ENCODE measurements around the gene KNSTRN. TPM values are rescaled to one million over a fixed set of nuclear protein-coding genes. Genes with fewer than 3 reads are reported as not detected.

KNSTRN gene
- total and polyA plus RNA-seq, 2 of the 13 experiments (the other 11 are each of a cell fraction or from before 2014, with no cell fraction given), result 20.3 to 62.3 TPM

- TF ChIP-seq RARG (CRISPR knock-in tag; IDR thresholded peaks at IDR 0.05; ENCODE audit: low read depth), result no peak
- TF ChIP-seq NKX3-1 (CRISPR knock-in tag; IDR thresholded peaks at IDR 0.05), result peak; percentile 98
- TF ChIP-seq YEATS2 (CRISPR knock-in tag; IDR thresholded peaks at IDR 0.05; ENCODE audit: borderline replicate concordance), result peak; percentile 78; the same call in 1 of the 2 replicates
- peak; percentile 62; the same call in 1 of the 2 replicates for TF ChIP-seq ZNF33A (CRISPR knock-in tag; IDR thresholded peaks at IDR 0.05; ENCODE audit: borderline replicate concordance)
- peak; percentile 59; the same call in 1 of the 2 replicates for TF ChIP-seq TIGD3 (CRISPR knock-in tag; IDR thresholded peaks at IDR 0.05; ENCODE audit: borderline replicate concordance)
- TF ChIP-seq FOXO4 (CRISPR knock-in tag; conservative IDR thresholded peaks at IDR 0.05), result no peak
- TF ChIP-seq RFX5 (IDR thresholded peaks at IDR 0.05; ENCODE audit: low read depth, low read length), result no peak
- TF ChIP-seq CBFB (CRISPR knock-in tag; IDR thresholded peaks at IDR 0.05), result peak; percentile 70
- TF ChIP-seq SMARCE1 (IDR thresholded peaks at IDR 0.05; ENCODE audit: borderline replicate concordance), result no peak
- TF ChIP-seq MIER3 (CRISPR knock-in tag; IDR thresholded peaks at IDR 0.05; ENCODE audit: borderline replicate concordance), result no peak
- peak; percentile 96 for TF ChIP-seq FOXC1 (CRISPR knock-in tag; IDR thresholded peaks at IDR 0.05; ENCODE audit: borderline replicate concordance)
- TF ChIP-seq ZNF710 (CRISPR knock-in tag; IDR thresholded peaks at IDR 0.05; ENCODE audit: borderline replicate concordance), result 0 out of 2 replicates have a peak, but pooled peaks have one; percentile 32
- TF ChIP-seq RFXANK (CRISPR knock-in tag; IDR thresholded peaks at IDR 0.05), result 0 out of 2 replicates have a peak, but pooled peaks have one; percentile 29
- TF ChIP-seq ZNF543 (CRISPR knock-in tag; IDR thresholded peaks at IDR 0.05), result peak; percentile 90
- no peak for TF ChIP-seq PCBP1 (IDR thresholded peaks at IDR 0.05; ENCODE audit: borderline replicate concordance, low read depth, low read length)
- TF ChIP-seq ZNF691 (CRISPR knock-in tag; IDR thresholded peaks at IDR 0.05; ENCODE audit: borderline replicate concordance, low read depth), result no peak
- 0 out of 2 replicates have a peak, but pooled peaks have one; percentile 41 for TF ChIP-seq ZNF136 (CRISPR knock-in tag; IDR thresholded peaks at IDR 0.05; ENCODE audit: low read depth)
- TF ChIP-seq SYNCRIP (IDR thresholded peaks at IDR 0.05; ENCODE audit: insufficient read depth, low read depth, low read length), result no peak
- TF ChIP-seq ZNF138 (CRISPR knock-in tag; IDR thresholded peaks at IDR 0.05; ENCODE audit: low read depth), result peak; percentile 83; the same call in 1 of the 2 replicates
- TF ChIP-seq MTF1 (CRISPR knock-in tag; IDR thresholded peaks at IDR 0.05), result peak; percentile 89; the same call in 1 of the 2 replicates
- TF ChIP-seq ZNF761 (CRISPR knock-in tag; conservative IDR thresholded peaks at IDR 0.05), result peak; percentile 96
- no peak for TF ChIP-seq CENPX (CRISPR knock-in tag; IDR thresholded peaks at IDR 0.05)
- no peak for TF ChIP-seq ZNF10 (CRISPR knock-in tag; IDR thresholded peaks at IDR 0.05; ENCODE audit: borderline replicate concordance, low read depth)
- peak; percentile 81; the same call in 1 of the 2 replicates for TF ChIP-seq ZNF709 (CRISPR knock-in tag; IDR thresholded peaks at IDR 0.05)
These were observed 14.6 kb upstream of the KNSTRN start (continued) for GRCh38 chr15:40367686-40368611.
